H9 (cell line): Measurements from ENCODE around the gene ERFE. TPM values are rescaled to one million over a fixed set of nuclear protein-coding genes. Genes with fewer than 3 reads are reported as not detected.

ENCODE experiments used
- DNase-seq: peaks from one replicate; pipeline ENCODE4 v3.0.0-alpha.2; 2017
- H2AFZ ChIP-seq: one replicate; pipeline ENCODE4 v1.6.1; 2013; ENCODE audit warnings: mild to moderate bottlenecking, low read length, control low read depth, moderate library complexity
- H2AK5ac ChIP-seq: 2 replicates; pipeline ENCODE4 v1.6.1; 2013; ENCODE audit warnings: low read length, control low read depth, mixed read lengths; ENCODE audit not compliant: insufficient read length
- H2BK120ac ChIP-seq: one replicate; pipeline ENCODE4 v1.6.1; 2013; ENCODE audit warnings: low read depth, mild to moderate bottlenecking, low read length, control low read depth, inconsistent platforms; ENCODE audit not compliant: poor library complexity, severe bottlenecking
- H2BK12ac ChIP-seq: 2 replicates; pipeline ENCODE4 v1.6.1; 2013; ENCODE audit warnings: low read length, control low read depth, mixed read lengths, low read depth; ENCODE audit not compliant: insufficient read length
- H2BK15ac ChIP-seq: 2 replicates; pipeline ENCODE4 v1.6.1; 2013; ENCODE audit warnings: low read depth, low read length, control low read depth
- H2BK20ac ChIP-seq: one replicate; pipeline ENCODE4 v1.6.1; 2013; ENCODE audit warnings: low read depth, mild to moderate bottlenecking, low read length, control low read depth, inconsistent platforms; ENCODE audit not compliant: poor library complexity, severe bottlenecking
- H2BK5ac ChIP-seq: 2 replicates; pipeline ENCODE4 v1.6.1; 2013; ENCODE audit warnings: low read length, control low read depth, mixed read lengths; ENCODE audit not compliant: insufficient read length
- H3K14ac ChIP-seq: 2 replicates; pipeline ENCODE4 v1.6.1; 2013; ENCODE audit warnings: low read length, control low read depth; ENCODE audit not compliant: insufficient read depth
- H3K18ac ChIP-seq: 2 replicates; pipeline ENCODE4 v1.6.1; 2013; ENCODE audit warnings: low read depth, mild to moderate bottlenecking, mixed read lengths, low read length, control low read depth; ENCODE audit not compliant: insufficient read length
- H3K23ac ChIP-seq: 2 replicates; pipeline ENCODE4 v1.6.1; 2013; ENCODE audit warnings: low read length, control low read depth, mixed read lengths, low read depth; ENCODE audit not compliant: insufficient read length
- H3K23me2 ChIP-seq: 2 replicates; pipeline ENCODE4 v1.6.1; 2013; ENCODE audit warnings: low read depth, mild to moderate bottlenecking, mixed read lengths, low read length, control low read depth; ENCODE audit not compliant: insufficient read length, poor library complexity, severe bottlenecking
- H3K27ac ChIP-seq: 2 replicates; pipeline ENCODE4 v1.5.1; 2013; ENCODE audit warnings: low read length, control low read depth, mixed read lengths, low read depth; ENCODE audit not compliant: insufficient read length
- H3K27me3 ChIP-seq: 2 replicates; pipeline ENCODE4 v1.6.1; 2013; ENCODE audit warnings: low read length, control low read depth, inconsistent platforms; ENCODE audit not compliant: insufficient read depth
- H3K4ac ChIP-seq: 2 replicates; pipeline ENCODE4 v1.6.1; 2013; ENCODE audit warnings: low read depth, mild to moderate bottlenecking, control low read depth, inconsistent platforms, low read length, moderate library complexity
- H3K4me1 ChIP-seq: 2 replicates; pipeline ENCODE4 v1.6.1; 2013; ENCODE audit warnings: low read length, control low read depth, inconsistent platforms; ENCODE audit not compliant: insufficient read depth
- H3K4me2 ChIP-seq: 2 replicates; pipeline ENCODE4 v1.6.1; 2013; ENCODE audit warnings: low read length, control low read depth, mixed read lengths; ENCODE audit not compliant: insufficient read length, insufficient read depth
- H3K56ac ChIP-seq: 2 replicates; pipeline ENCODE4 v1.6.1; 2013; ENCODE audit warnings: low read depth, mild to moderate bottlenecking, mixed read lengths, low read length, control low read depth; ENCODE audit not compliant: insufficient read length
- H3K79me1 ChIP-seq: 2 replicates; pipeline ENCODE4 v1.6.1; 2013; ENCODE audit warnings: low read depth, mild to moderate bottlenecking, moderate library complexity, low read length, control low read depth, inconsistent platforms; ENCODE audit not compliant: insufficient read depth, poor library complexity, severe bottlenecking
- H3K79me2 ChIP-seq: 2 replicates; pipeline ENCODE4 v1.6.1; 2013; ENCODE audit warnings: low read length, control low read depth, inconsistent platforms; ENCODE audit not compliant: insufficient read depth
- H3K9ac ChIP-seq: 2 replicates; pipeline ENCODE4 v1.6.1; 2013; ENCODE audit warnings: low read length, control low read depth, mixed read lengths; ENCODE audit not compliant: insufficient read length; ENCODE audit errors: extremely low read depth
- H3K9me3 ChIP-seq: one replicate; pipeline ENCODE4 v1.6.1; 2013; ENCODE audit warnings: low read depth, low read length, inconsistent platforms; ENCODE audit not compliant: control insufficient read depth
- H3T11ph ChIP-seq: one replicate; pipeline ENCODE4 v1.6.1; 2013; ENCODE audit warnings: mild to moderate bottlenecking, low read length, control low read depth, inconsistent platforms
- H4K20me1 ChIP-seq: one replicate; pipeline ENCODE4 v1.6.1; 2013; ENCODE audit not compliant: control insufficient read depth, insufficient read length, insufficient read depth
- H4K5ac ChIP-seq: 2 replicates; pipeline ENCODE4 v1.6.1; 2013; ENCODE audit warnings: low read depth, mild to moderate bottlenecking, mixed read lengths, low read length, control low read depth; ENCODE audit not compliant: insufficient read length
- H4K8ac ChIP-seq: replicated peaks from 2 replicates; pipeline ENCODE4 v1.6.1; 2013; ENCODE audit warnings: low read length, control low read depth, mixed read lengths, low read depth; ENCODE audit not compliant: insufficient read length
- H4K91ac ChIP-seq: 2 replicates; pipeline ENCODE4 v1.6.1; 2013; ENCODE audit warnings: low read depth, mild to moderate bottlenecking, moderate library complexity, mixed read lengths, low read length, control low read depth; ENCODE audit not compliant: insufficient read length
- H3K27ac Mint-ChIP-seq, 3 experiments: 2 replicates in 2 of 3; 3 replicates in 1 of 3; pipeline ENCODE4 v1.8.0; 2020 to 2021; ENCODE audit warnings: mixed read lengths in 3 of 3, mild to moderate bottlenecking in 1 of 3, moderate library complexity in 1 of 3
- H3K27me3 Mint-ChIP-seq: 2 replicates; pipeline ENCODE4 v1.8.0; 2021; ENCODE audit warnings: low read depth, mild to moderate bottlenecking, moderate library complexity, mixed read lengths
- H3K36me3 Mint-ChIP-seq, 3 experiments: 2 replicates in 2 of 3; 3 replicates in 1 of 3; pipeline ENCODE4 v1.8.0; 2020 to 2021; ENCODE audit warnings: low read depth in 3 of 3, mixed read lengths in 3 of 3; ENCODE audit not compliant: insufficient read depth in 1 of 3
- H3K4me1 Mint-ChIP-seq, 2 experiments: 2 replicates each; pipeline ENCODE4 v1.8.0; 2020; ENCODE audit warnings: mixed read lengths in 2 of 2
- H3K4me3 Mint-ChIP-seq, 2 experiments: 2 replicates in 1 of 2; 3 replicates in 1 of 2; pipeline ENCODE4 v1.8.0; 2020 to 2021; ENCODE audit warnings: mild to moderate bottlenecking in 2 of 2, mixed read lengths in 2 of 2, moderate library complexity in 1 of 2
- H3K9me3 Mint-ChIP-seq, 2 experiments: 2 replicates in 1 of 2; 3 replicates in 1 of 2; pipeline ENCODE4 v1.8.0; 2020; ENCODE audit warnings: mild to moderate bottlenecking in 2 of 2, mixed read lengths in 2 of 2, moderate library complexity in 1 of 2
- WGBS: extraction: QIAGEN DNeasy Blood & Tissue Kit; methylation state at CpG from one replicate; pipeline ENCODE4 v1.1.7; 2013; ENCODE audit warnings: missing lambda C conversion rate, low lambda C conversion rate, mixed read lengths; ENCODE audit not compliant: insufficient read length; ENCODE audit errors: extremely low coverage; 5-methylcytosine and 5-hydroxymethylcytosine counted together
- total RNA-seq: library from RNA; stranded (reverse); gene quantifications from 2 replicates; pipeline ENCODE4 v1.2.1, GENCODE V29; 2021
- TF ChIP-seq, protein P1 (sequence below): fragments of 200-600 bp; sonication (generic); conservative IDR thresholded peaks from 3 replicates; pipeline ENCODE4 v1.8.0; 2021; ENCODE audit warnings: antibody characterized with exemption, mild to moderate bottlenecking

ERFE gene
- total RNA-seq, 1 experiment from 2014 or later = 2.1 TPM

DNA sequence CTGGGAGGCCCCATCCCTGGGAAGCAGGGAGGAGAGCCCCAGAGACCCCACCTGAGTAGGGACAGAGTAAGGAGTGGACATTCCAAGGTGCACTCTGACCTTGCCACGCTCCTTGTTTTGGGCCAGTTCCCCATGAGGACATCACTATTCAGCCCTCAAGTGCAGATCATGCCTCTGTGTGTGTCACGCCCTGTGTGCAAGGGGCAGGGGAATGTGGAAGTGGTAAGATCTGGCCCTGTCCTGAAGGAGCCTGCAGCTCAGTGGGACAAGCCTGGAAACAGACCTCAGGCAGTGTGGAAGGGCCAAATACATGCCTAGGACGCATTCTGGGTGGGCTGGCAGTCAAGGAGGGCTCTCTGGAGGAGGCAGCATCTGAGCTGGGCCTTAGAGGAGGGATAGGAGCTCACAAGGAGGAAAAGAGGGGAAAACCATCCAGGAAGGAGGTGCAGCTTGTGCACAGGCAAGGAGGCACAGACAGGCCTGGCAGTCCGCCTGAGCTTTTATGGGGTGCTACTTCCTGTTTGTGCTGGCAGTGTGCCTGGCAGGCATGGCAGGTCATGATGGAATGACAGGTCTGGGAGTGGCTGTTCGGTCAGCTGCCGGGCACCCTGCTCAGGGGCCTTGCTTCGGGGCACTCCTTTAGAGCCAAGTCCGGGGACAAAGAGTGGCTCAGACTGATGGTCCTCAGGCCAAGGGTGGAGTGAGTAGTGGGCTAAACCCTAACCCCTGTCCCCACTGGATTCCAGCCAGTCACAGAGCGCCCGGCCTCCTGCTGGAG is 17.0 kb upstream of the ERFE start:
- Histone ChIP-seq H3K4me2 (no peak overlapping the region), H3K4ac (no peak overlapping the region)

More for the DNA sequence above, 17.0 kb upstream of the ERFE start:
- no peak overlapping the region for H2BK12ac ChIP-seq
- peaks cover 2% of the 10 kb centered on the region for H4K20me1 ChIP-seq
- H2AFZ ChIP-seq = no peak overlapping the region
- TF ChIP-seq, protein P1, sequence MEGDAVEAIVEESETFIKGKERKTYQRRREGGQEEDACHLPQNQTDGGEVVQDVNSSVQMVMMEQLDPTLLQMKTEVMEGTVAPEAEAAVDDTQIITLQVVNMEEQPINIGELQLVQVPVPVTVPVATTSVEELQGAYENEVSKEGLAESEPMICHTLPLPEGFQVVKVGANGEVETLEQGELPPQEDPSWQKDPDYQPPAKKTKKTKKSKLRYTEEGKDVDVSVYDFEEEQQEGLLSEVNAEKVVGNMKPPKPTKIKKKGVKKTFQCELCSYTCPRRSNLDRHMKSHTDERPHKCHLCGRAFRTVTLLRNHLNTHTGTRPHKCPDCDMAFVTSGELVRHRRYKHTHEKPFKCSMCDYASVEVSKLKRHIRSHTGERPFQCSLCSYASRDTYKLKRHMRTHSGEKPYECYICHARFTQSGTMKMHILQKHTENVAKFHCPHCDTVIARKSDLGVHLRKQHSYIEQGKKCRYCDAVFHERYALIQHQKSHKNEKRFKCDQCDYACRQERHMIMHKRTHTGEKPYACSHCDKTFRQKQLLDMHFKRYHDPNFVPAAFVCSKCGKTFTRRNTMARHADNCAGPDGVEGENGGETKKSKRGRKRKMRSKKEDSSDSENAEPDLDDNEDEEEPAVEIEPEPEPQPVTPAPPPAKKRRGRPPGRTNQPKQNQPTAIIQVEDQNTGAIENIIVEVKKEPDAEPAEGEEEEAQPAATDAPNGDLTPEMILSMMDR = no peak
- no peaks in the 10 kb centered on the region for H3K79me2 ChIP-seq
- Mint-ChIP-seq H3K27ac (peak overlapping the region; percentile 35 to 93 (median 89); a peak in 4 of 7 replicates), H3K9me3 (no peaks in the 10 kb centered on the region), H3K4me3 (no peak overlapping the region), H3K27me3 (no peaks in the 10 kb centered on the region; the same call in 1 of the 2 replicates), H3K36me3 (no peaks in the 10 kb centered on the region), H3K4me1 (no peaks in the 10 kb centered on the region)
- no peak overlapping the region for H2BK15ac ChIP-seq
- H3K4me1 ChIP-seq = no peaks in the 10 kb centered on the region
- H3K9me3 ChIP-seq = no peaks in the 10 kb centered on the region
- no peak overlapping the region for H2AK5ac ChIP-seq
- no peak overlapping the region for H3K27ac ChIP-seq
- no CpG with 5 or more reads among the region's 10 CpGs for WGBS
- no peak overlapping the region for H4K5ac ChIP-seq
- no peak overlapping the region for H2BK5ac ChIP-seq
- no peak overlapping the region for H3T11ph ChIP-seq
- no peak overlapping the region for H4K91ac ChIP-seq
- no peak overlapping the region for H3K56ac ChIP-seq
- no peak overlapping the region for H2BK20ac ChIP-seq
- no peak overlapping the region for H2BK120ac ChIP-seq
- H3K79me1 ChIP-seq = no peaks in the 10 kb centered on the region
- no peak overlapping the region for H4K8ac ChIP-seq
- no peak for DNase-seq
- no peak overlapping the region for H3K18ac ChIP-seq
- H3K27me3 ChIP-seq = no peaks in the 10 kb centered on the region
- no peak overlapping the region for H3K23ac ChIP-seq
- H3K23me2 ChIP-seq = no peaks in the 10 kb centered on the region
- H3K14ac ChIP-seq = no peak overlapping the region
- no peak overlapping the region for H3K9ac ChIP-seq
